ENCODE measurements around the gene ZNF385B. TPM values are rescaled to one million over a fixed set of nuclear protein-coding genes. Genes with fewer than 3 reads are reported as not detected.
A peak's percentile ranks its signal among the peaks of the same experiment; 100 is the strongest.

The ZNF385B gene
- total and polyA plus RNA-seq, 7 donors: 0.35 to 5.6 (median 3.0) TPM; not detected in 1

DNA sequence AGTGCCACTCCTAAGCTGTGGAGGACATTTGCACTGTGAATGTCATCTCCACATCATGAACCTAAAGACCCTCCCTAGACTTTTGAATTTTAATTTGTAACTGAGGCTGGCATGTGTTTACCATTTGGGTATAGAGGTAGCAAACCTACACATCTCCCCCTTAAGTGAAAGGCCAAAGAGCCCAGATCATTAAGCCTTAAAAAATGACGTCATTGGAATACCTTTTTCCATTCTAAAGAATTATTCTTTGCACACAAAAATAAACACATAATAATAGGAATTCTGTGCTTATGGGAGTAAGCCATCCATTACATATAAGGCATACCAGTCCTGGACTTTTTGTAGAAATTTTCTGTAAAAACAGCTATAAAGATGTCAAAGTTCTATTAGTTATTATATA, 38.9 kb downstream of the ZNF385B start:
- Histone ChIP-seq H3K4me1 (peaks cover 0 to 4% (median 0%) of the 10 kb centered on the region in 4 donors), H3K36me3 (no peaks in the 10 kb centered on the region), H3K27ac (no peak overlapping the region), H3K9me3 (no peaks in the 10 kb centered on the region), H3K27me3 (no peaks in the 10 kb centered on the region), H3K4me3 (no peak overlapping the region)
- WGBS, 2 donors: 77 to 81% methylated on average over 1 of the region's 1 CpG
- TF ChIP-seq POLR2AphosphoS5 (IDR thresholded peaks at IDR 0.05): peak in 1 of 4 donors; percentile 9
- TF ChIP-seq, protein P1, sequence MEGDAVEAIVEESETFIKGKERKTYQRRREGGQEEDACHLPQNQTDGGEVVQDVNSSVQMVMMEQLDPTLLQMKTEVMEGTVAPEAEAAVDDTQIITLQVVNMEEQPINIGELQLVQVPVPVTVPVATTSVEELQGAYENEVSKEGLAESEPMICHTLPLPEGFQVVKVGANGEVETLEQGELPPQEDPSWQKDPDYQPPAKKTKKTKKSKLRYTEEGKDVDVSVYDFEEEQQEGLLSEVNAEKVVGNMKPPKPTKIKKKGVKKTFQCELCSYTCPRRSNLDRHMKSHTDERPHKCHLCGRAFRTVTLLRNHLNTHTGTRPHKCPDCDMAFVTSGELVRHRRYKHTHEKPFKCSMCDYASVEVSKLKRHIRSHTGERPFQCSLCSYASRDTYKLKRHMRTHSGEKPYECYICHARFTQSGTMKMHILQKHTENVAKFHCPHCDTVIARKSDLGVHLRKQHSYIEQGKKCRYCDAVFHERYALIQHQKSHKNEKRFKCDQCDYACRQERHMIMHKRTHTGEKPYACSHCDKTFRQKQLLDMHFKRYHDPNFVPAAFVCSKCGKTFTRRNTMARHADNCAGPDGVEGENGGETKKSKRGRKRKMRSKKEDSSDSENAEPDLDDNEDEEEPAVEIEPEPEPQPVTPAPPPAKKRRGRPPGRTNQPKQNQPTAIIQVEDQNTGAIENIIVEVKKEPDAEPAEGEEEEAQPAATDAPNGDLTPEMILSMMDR (IDR thresholded peaks at IDR 0.05): no peak
- intact Hi-C loops (cut with DNase I): no loop called here
- DNase-seq: no peak

DNA sequence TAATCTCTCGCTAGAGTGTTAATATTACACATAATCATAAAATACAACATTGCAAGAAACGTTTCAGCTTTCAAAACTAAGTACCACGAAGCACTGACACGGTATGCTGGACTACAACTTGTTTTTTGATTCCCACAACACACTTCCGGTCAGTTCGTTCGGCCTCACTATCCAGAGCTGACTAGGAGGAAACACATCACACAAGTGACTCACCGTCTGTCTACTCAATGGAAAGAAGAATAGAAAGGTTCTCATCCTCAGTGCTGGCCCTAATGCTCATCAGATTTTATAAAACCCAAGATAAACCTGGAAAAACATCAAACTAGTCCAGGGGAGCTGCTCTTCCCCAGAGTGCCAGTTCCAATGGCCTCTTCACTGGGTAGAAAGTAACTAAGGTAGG, 42.9 kb downstream of the ZNF385B start:
- no peaks in the 10 kb centered on the region for H3K27me3 ChIP-seq
- no peaks in the 10 kb centered on the region for H3K36me3 ChIP-seq
- no peak overlapping the region for H3K4me3 ChIP-seq
- no peaks in the 10 kb centered on the region for H3K9me3 ChIP-seq
- H3K27ac ChIP-seq: no peak overlapping the region
- no peak for DNase-seq
- intact Hi-C loops (cut with DNase I): no loop called here
- H3K4me1 ChIP-seq: peaks cover 0 to 4% (median 0%) of the 10 kb centered on the region in 4 donors
- TF ChIP-seq, protein P1 (IDR thresholded peaks at IDR 0.05): no peak
- TF ChIP-seq POLR2AphosphoS5 (IDR thresholded peaks at IDR 0.05) (no peak), EP300 (IDR thresholded peaks at IDR 0.05) (no peak), POLR2A (IDR thresholded peaks at IDR 0.05) (no peak)
- WGBS, 2 donors: 84 to 87% methylated on average over 8 of the region's 8 CpGs

DNA sequence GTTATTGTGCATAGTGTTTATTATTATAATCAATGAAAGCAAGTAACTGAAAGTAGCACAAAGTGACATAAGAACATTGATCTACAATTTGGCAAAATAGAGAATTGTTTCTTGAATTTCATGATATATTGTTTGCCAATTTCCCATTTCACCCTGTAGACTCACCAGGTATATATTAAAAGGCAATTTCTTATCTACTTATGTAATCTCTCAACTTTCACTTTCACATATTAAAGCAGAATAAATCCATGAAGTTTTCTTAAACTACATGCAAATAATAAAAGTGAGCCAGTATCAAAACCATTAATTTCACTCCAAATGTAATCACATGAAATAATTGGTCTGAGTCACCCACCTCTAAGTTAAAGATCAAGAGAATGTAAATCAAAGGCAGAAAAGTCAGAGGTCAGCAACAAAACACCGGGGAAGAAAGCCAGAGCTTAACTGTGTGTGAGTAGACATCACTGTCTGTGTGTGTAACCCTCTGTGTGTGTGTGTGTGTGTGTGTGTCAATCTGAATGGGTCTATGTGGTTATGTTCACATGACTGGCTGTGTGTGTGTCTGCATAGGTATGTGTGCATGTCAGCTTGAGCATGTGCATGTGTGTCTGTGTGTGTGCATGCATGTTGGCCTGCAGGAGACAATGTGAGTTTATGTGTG, 44.1 kb downstream of the ZNF385B start:
- Histone ChIP-seq H3K27ac (no peak overlapping the region), H3K4me1 (no peaks in the 10 kb centered on the region), H3K4me3 (no peak overlapping the region), H3K9me3 (no peaks in the 10 kb centered on the region), H3K36me3 (no peaks in the 10 kb centered on the region), H3K27me3 (no peaks in the 10 kb centered on the region)
- DNase-seq: no peak
- intact Hi-C loops (cut with DNase I): no loop called here
- TF ChIP-seq, protein P1 (IDR thresholded peaks at IDR 0.05): no peak
- no peak for TF ChIP-seq POLR2A (IDR thresholded peaks at IDR 0.05)
- no peak for TF ChIP-seq EP300 (IDR thresholded peaks at IDR 0.05)
- no peak for TF ChIP-seq POLR2AphosphoS5 (IDR thresholded peaks at IDR 0.05)
- WGBS, 2 donors: 14 to 49% methylated on average over 1 of the region's 1 CpG

DNA sequence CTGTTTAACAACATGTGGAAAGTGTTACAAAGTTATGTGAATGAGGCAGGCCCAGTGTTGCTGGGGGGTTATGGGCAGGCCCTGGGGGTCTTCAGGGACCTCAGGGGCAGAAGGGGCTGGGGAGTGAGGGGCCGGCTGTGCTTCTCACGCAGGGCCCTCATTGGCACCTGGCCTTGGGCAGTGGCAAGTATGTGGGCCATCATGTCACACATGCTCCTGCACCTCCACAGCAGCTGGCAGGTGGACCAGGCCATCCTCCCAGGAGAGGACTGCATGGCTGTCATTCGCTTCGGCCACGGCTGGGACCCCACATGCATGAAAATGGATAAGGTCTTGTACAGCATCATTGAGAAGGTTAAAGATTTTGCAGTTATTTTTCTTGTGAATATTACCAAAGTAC, 47.4 kb downstream of the ZNF385B start:
- Histone ChIP-seq H3K4me1 (no peaks in the 10 kb centered on the region), H3K27me3 (no peaks in the 10 kb centered on the region), H3K36me3 (no peaks in the 10 kb centered on the region), H3K9me3 (peaks cover 0 to 3% (median 0%) of the 10 kb centered on the region in 4 donors), H3K4me3 (no peak overlapping the region), H3K27ac (no peak overlapping the region)
- DNase-seq: no peak
- intact Hi-C loops (cut with DNase I): no loop called here
- TF ChIP-seq POLR2A (IDR thresholded peaks at IDR 0.05): no peak
- TF ChIP-seq, protein P1 (IDR thresholded peaks at IDR 0.05): no peak
- WGBS, 2 donors: 95 to 96% methylated on average over 5 of the region's 5 CpGs

DNA sequence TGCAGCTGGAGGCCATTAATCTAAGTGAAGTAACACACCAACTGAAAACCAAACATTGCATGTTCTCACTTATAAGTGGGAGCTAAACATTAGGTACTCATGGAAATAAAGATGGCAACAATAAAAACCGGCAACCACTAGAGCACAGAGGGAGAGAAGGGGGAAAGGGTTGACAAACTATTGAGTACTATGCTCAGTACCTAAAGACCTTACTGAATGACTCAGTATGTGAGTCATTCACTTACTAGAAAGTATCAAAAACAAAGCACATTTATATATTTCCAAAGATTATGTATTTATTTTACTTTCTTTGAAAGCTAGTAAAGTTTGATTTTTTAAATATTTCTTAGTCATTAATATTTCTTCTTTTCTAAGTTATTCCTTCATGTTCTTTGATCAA, 48.9 kb downstream of the ZNF385B start:
- intact Hi-C loops (cut with DNase I): no loop called here

More for the DNA sequence above, 48.9 kb downstream of the ZNF385B start:
- Histone ChIP-seq H3K27ac (no peak overlapping the region), H3K9me3 (peaks cover 0 to 3% (median 0%) of the 10 kb centered on the region in 4 donors), H3K27me3 (no peaks in the 10 kb centered on the region), H3K36me3 (no peaks in the 10 kb centered on the region), H3K4me3 (no peak overlapping the region), H3K4me1 (no peaks in the 10 kb centered on the region)
- DNase-seq: no peak
- TF ChIP-seq, protein P1 (IDR thresholded peaks at IDR 0.05): no peak
- TF ChIP-seq EP300 (IDR thresholded peaks at IDR 0.05): no peak
- WGBS, 2 donors: 86 to 98% methylated on average over 1 of the region's 1 CpG
